T47D (cell line): ENCODE results near the gene TNFSF9.

Source experiments
- DNase-seq, 2 experiments: peaks; one replicate each; pipeline versions ENCODE4 v3.0.0 to v3.0.0-alpha.2; 2011 to 2012; ENCODE audit warnings: low read depth in 1 of 2, low spot score in 1 of 2
- JUND ChIP-seq: IDR thresholded peaks from 2 replicates; pipeline ENCODE4 v1.6.1; 2012; ENCODE audit warnings: low read depth
- in situ Hi-C: cut with HindIII; loops from 2 replicates; pipeline ENCODE4 v1.10.0; 2016; ENCODE audit warnings: low sequenced_read_pairs, low pct_unique_long_range_greater_than_20kb

Gene TNFSF9

DNA sequence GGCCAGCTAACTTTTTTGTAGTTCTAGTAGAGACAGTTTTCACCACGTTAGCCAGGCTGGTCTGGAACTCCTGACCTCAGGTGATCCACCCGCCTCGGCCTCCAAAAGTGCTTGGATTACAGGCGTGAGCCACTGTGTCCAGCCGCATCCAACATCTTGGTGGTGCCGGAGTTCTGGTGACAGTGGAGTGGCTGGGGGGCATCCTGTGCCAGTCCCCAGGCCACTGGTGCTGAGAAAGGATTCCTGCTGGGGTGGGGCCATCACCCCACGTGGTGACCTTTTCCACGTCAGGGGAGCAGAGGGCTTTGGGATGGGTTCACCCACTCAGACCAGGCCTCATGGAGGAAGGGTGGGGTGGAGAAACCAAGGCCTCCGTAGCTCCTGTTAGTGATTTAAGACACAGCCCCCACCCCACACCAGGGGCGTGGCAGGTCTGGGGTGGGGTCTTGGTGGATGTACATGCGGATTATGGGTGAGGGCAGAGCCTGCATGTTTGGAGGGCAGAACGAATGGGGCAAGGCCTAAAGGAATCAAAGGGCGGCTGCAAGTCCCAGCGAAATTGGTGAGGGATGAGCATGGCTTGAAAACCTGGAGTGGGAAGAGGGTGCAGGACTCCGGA is 15.8 kb upstream of the TNFSF9 start:
- in situ Hi-C loops = no loop called here
- no peak for TF ChIP-seq JUND
- no peak for DNase-seq

DNA sequence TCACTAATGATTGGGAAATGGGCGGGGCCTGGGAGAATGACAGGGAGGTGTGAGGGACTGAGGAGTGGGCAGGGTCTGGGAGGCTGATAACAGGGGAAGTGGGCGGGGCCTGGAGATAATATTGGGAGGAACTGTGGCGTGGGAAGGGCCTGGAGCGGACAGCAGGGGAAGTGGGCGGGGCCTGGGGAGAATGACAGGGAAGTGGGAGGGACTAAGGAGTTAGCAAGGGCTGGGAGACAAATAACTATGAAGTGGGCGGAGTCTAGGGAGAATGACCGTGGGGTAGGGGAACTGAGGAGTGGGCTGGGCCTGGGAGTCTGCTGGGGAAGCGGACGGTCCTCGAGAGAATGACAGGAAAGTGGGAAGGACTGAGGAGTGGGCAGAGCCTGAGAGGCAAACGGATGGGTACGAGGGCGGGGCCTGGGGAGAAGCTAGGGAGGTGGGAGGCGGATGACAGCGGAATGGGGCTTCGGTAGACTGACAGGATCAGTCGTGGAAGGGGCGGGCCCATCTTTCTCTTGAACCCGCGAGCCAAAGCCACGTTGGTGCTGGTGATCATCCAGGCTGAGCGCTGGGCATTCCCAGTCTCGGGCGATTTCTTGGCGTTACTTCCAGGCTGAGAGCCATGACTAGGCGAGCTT is 14.7 kb upstream of the TNFSF9 start:
- DNase-seq = peak; percentile 90 to 94
- TF ChIP-seq JUND = no peak
- in situ Hi-C loops = no loop called here

DNA sequence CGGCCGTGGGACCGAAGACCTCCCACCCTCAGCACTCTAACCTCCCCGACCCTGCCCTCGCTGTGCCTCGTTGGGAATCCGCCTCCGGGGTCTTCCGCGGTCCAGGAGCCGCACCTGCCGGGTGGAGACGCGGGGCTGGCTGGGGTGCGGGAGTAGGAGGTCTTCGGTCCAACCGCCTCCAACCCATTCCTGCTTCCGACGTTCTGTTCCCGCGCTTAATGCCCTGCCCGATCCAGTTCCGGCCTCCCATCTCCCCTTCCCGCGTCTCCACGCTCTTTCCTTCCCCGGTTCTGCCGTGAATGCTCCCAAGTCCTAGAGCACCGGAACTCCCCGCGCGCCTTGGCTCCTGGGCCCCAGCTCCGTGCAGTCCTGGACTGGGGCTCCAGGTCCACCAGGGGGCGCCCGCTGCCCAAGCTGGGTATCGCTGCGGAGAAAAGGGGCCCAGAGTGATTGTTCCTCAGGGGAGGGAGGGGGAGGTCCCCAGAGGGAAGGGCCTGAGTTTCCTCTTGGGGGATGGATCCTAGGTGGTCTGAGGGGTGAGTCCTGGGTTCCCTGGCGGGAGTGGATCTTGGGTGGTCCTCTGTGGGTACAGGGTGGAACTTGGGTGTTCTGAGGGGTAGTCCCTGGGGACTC is 14.1 kb upstream of the TNFSF9 start:
- peak; percentile 79 to 87 for DNase-seq
- TF ChIP-seq JUND = no peak
- in situ Hi-C loops = no loop called here

DNA sequence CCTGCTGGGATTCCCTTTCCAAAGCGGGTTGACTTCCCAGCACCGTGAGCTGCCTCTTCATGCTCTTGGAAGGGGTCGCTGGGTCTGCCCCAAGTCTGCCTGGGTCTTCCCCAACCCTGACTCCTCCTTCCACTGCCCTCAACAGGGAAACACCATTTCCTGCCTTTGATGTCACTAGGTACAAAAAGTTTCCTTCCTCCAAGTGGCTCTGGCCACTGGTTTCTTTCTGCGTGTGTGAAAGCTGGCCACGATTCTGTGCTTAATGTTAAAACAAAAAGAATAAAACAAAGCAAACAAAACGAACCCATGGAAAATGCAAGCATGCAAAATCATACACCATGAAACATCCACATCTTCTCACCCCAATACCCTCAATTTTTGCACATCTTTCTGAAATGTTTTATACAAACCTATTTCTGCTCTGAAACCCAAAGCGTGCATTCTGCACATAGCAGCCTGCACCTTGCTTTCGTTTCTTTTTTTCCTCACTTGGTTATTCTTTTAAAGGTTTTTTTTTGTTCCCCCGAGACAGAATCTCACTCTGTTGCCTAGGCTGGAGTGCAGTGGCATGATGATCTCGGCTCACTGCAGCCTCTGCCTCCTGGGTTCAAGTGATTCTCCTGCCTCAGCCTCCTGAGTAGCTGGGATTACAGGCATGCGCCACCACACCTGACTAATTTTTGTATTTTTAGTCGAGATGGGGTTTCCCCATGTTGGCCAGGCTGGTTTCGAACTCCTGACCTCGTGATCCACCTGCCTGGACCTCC is 12.5 kb upstream of the TNFSF9 start:
- no peak for TF ChIP-seq JUND
- in situ Hi-C loops = no loop called here
- DNase-seq = no peak

DNA sequence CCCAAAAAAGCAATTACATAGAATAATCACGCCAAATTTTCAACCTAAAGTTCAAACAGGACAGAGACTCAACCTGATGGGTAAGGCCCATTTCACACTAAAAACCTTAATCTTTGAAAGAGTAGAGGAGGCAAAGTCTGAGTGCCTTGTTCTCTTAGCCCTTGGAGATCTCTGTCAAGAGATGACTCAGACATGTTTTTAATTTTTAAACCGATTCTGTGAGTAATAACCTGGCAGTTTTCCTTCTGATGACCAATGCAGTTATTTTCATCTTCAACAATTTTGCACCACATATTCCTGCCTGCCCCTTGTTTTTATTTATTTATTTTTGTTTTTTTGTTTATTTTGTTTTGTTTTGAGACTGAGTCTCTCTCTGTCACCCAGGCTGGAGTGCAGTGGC is 11.5 kb upstream of the TNFSF9 start:
- no peak for TF ChIP-seq JUND
- in situ Hi-C loops = no loop called here

DNA sequence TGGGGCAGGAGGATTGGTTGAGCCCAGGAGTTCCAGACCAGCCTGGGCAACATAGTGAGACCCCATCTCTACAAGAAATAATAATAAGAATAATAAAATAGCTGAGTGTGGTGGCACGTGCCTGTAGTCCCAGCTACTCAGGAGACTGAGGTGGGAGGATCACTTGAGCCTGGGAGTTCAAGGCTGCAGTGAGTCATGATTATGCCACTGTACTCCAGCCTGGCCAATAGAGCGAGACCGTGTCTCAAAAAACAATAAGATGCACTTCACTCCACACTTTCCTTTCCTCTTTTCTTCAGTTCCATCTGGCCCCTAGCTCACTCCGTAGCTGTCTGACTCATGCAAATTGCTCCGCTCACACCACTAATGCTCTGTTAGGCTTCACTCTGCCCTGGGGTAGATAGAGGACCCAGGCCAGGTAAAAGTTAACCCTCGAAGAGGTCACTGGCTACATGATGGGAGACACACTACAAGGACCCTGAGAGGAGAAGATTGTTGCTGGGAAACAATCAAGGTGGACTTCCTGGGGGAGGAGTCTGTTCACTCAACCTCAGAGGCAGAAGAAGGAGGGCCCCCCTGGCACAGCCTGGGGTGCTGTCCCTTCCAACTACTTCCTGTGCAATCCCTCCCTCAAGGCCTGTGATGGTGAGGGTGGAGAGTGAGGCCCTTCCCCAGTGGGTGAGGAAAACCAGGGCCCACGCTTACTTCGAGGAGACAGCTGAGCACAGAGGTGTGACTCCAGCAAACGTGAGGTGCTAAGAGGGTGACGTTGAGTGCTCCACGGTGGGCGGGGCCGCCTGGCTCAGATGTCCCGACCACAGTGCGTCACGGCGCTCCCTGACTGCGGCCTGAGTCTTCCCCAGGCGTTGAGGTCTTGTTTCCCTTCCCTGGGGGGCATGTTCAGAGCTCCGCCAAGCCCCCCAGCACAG is 8.8 kb upstream of the TNFSF9 start:
- DNase-seq = no peak
- TF ChIP-seq JUND = no peak
- in situ Hi-C loops = no loop called here

More for the DNA sequence above, 11.5 kb upstream of the TNFSF9 start:
- no peak for DNase-seq

DNA sequence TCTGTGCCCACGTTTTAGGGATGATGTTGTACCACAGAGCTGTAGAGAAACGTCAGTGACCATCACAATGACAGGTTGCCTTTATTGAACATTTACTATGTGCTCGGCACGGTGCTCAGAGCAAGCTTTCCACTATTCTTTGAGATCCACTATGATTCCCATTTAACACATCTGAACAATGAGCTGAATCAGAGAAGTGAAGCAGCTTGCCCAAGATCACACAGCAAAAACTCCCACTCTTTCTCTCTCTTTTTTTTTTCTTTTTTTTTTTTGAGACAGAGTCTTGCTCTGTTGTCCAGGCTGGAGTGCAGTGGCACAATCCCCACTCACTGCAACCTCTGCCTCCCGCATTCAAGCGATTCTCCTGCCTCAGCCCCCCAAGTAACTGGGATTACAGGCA is 8.1 kb upstream of the TNFSF9 start:
- no peak for DNase-seq
- in situ Hi-C loops = no loop called here
- no peak for TF ChIP-seq JUND

DNA sequence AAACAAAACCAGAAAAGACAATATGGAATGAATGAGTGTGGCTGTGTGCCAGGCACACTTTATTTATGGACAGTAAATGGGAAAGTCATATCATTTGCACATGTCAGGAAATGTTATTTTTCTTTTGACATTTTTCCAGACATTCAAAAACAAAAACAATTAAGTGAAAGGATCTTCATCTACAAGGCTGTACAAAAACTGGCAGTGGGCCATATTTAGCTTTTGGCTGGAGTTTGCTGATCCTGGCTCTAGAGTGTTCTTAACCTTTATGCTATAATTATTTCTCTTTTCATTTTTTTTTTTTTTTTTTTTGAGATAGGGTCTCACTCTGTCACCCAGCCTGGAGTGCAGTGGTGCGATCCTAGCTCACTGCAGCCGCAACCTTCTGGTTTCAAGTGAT is 6.5 kb upstream of the TNFSF9 start:
- in situ Hi-C loops = no loop called here
- DNase-seq = no peak
- TF ChIP-seq JUND = no peak

DNA sequence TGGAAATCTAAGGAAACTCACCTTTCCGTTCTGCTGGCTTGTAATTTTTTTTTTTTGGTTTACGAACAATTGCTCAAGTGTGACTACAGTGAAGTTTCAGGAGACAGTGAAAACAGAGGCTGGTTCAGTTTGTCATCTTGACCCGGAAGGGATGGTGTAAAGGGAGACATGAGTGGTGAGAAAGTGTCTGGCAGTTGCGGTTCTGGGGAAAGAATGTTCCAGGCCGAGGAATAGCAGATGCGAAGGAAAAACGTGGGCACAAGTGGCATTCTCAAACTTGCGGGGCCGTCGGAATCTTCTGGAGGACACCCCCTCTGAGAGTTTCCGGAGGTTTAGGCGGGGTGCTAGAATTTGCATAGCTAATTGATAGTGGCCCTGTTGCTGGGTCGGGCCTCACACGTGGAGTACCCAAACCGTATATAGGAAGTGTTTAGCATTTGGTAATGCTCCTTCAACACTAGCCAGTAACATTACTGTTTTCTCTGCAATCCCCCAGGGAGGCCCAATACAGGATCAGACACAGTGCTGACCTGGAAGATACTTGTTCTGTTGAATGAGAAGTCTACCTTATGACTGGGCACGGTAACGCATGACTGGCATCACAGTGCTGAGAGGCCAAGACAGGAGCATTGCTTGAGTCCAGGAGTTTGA is 2.8 kb upstream of the TNFSF9 start:
- TF ChIP-seq JUND = no peak
- DNase-seq = no peak
- in situ Hi-C loops = no loop called here

DNA sequence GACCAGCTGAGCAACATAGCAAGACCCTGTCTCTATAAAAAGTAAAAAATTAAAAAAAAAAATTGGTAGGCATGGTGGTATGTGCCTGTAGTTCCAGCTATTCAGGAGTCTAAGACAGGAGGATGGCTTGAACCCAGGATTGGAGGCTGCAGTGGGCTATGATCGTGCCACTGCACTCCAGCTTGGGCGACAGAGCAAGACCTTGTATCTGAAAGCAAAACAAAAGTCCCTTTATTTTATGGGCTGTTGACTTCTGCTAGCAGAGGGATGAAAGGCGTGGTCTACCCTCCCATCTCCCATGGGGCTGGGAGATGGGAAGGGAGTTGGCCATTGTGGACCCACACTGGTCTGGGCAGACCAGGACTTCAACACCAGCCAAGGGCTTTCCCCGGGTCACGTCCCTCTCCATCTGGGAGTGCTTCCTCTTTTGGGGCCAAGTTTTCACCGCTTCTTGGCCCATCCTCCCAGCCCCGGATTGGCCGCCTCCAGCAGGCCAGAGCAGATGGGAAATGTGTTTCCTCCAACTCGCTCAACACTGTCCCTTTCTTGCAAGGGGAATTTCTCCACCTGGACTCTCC is 2.2 kb upstream of the TNFSF9 start:
- TF ChIP-seq JUND = no peak
- no peak for DNase-seq
- in situ Hi-C loops = no loop called here

DNA sequence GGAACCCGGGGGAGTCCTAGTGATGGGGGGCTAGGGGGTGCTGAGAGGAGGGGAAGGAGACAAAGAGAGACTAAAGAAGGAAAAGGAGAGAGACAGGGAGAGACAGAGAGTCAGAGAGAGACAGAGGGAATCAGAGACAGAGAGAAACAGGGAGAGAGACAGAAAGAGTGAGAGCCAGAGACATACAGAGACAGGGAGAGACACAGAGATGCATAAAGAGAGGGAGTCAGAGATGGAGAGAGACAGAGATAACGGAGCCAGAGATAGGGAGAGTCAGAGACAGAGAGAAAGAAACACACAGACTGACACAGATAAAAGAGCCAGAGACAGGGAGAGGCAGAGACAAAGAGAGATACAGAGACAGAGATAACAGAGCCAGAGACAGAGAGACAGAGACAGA is 1.5 kb upstream of the TNFSF9 start:
- no peak for DNase-seq
- TF ChIP-seq JUND = no peak
- in situ Hi-C loops = no loop called here
